GM23248 (cell line): ENCODE results near the gene URM1. TPM values are rescaled to one million over a fixed set of nuclear protein-coding genes. Genes with fewer than 3 reads are reported as not detected.

Experiments
- DNase-seq: peaks from one replicate; pipeline ENCODE4 v3.0.0-alpha.2; 2015
- H2AFZ ChIP-seq: fragments of 200-600 bp; sonication (generic); 2 replicates; pipeline ENCODE4 v1.6.1; 2016; ENCODE audit warnings: antibody characterized with exemption
- H3F3A ChIP-seq: fragments of 200-600 bp; sonication (generic); 2 replicates; pipeline ENCODE4 v1.6.1; 2016; ENCODE audit warnings: mild to moderate bottlenecking, antibody characterized with exemption, mixed run types; ENCODE audit not compliant: insufficient read depth
- H3K27ac ChIP-seq: fragments of 200-600 bp; sonication (generic); 2 replicates; pipeline ENCODE4 v1.5.1; 2016; ENCODE audit warnings: mild to moderate bottlenecking
- H3K27me3 ChIP-seq: fragments of 200-600 bp; sonication (generic); replicated peaks from 2 replicates; pipeline ENCODE4 v1.6.1; 2016; ENCODE audit warnings: mild to moderate bottlenecking; ENCODE audit not compliant: insufficient read depth
- H3K36me3 ChIP-seq: fragments of 200-600 bp; sonication (generic); 2 replicates; pipeline ENCODE4 v1.6.1; 2016; ENCODE audit warnings: low read depth, mild to moderate bottlenecking
- H3K4me1 ChIP-seq: fragments of 200-600 bp; sonication (generic); 2 replicates; pipeline ENCODE4 v1.6.1; 2016; ENCODE audit warnings: mild to moderate bottlenecking; ENCODE audit not compliant: insufficient read depth
- H3K4me2 ChIP-seq: fragments of 200-600 bp; sonication (generic); one replicate; pipeline ENCODE4 v1.6.1; 2016; ENCODE audit warnings: mild to moderate bottlenecking; ENCODE audit not compliant: unreplicated experiment
- H3K4me3 ChIP-seq: fragments of 200-600 bp; sonication (generic); 2 replicates; pipeline ENCODE4 v1.5.1; 2016; ENCODE audit warnings: mild to moderate bottlenecking
- H3K79me2 ChIP-seq: fragments of 200-600 bp; sonication (generic); 2 replicates; pipeline ENCODE4 v1.6.1; 2016; ENCODE audit warnings: mild to moderate bottlenecking; ENCODE audit not compliant: insufficient read depth
- H3K9ac ChIP-seq: fragments of 200-600 bp; sonication (generic); 2 replicates; pipeline ENCODE4 v1.6.1; 2016; ENCODE audit warnings: mild to moderate bottlenecking
- H3K9me2 ChIP-seq: fragments of 200-600 bp; sonication (generic); 2 replicates; pipeline ENCODE4 v1.6.1; 2016; ENCODE audit warnings: mixed run types, mild to moderate bottlenecking, moderate library complexity; ENCODE audit not compliant: insufficient read depth
- H3K9me3 ChIP-seq: fragments of 200-600 bp; sonication (generic); one replicate; pipeline ENCODE4 v1.6.1; 2017; ENCODE audit warnings: low read depth
- H4K20me1 ChIP-seq: fragments of 200-600 bp; sonication (generic); 2 replicates; pipeline ENCODE4 v1.6.0; 2016; ENCODE audit not compliant: insufficient read depth
- EZH2 ChIP-seq: fragments of 200-600 bp; sonication (generic); IDR thresholded peaks from 2 replicates; pipeline ENCODE4 v1.6.1; 2018; ENCODE audit warnings: antibody characterized with exemption, mild to moderate bottlenecking; ENCODE audit not compliant: insufficient read depth, poor library complexity, severe bottlenecking
- EZH2phosphoT487 ChIP-seq: fragments of 200-600 bp; sonication (generic); IDR thresholded peaks from 2 replicates; pipeline ENCODE4 v1.6.1; 2018; ENCODE audit warnings: antibody characterized with exemption, moderate library complexity, mild to moderate bottlenecking, low read depth; ENCODE audit not compliant: insufficient read depth
- WGBS, 2 experiments: methylation state at CpG; one replicate each; pipeline ENCODE4 v1.1.6; 2015 to 2017; ENCODE audit warnings: low lambda C conversion rate in 2 of 2, low coverage in 1 of 2; ENCODE audit errors: missing lambda C conversion rate in 2 of 2; 5-methylcytosine and 5-hydroxymethylcytosine counted together
- in situ Hi-C: fragments of 300-500 bp; cut with MboI; formaldehyde crosslinking; loops from 2 replicates; pipeline ENCODE4 v1.15.0; 2020
- polyA plus RNA-seq: library from polyadenylated mRNA; unstranded; fragments of >200 nt; fragmentation: Nextera tagmentation; extraction: Ambion mirVana; gene quantifications from 2 replicates; pipeline ENCODE4 v1.2.1, GENCODE V29; 2016
- total RNA-seq: library from RNA; depleted of rRNA; stranded (reverse); fragments of >200 nt; shearing (Covaris generic); gene quantifications from 2 replicates; pipeline ENCODE4 v1.2.3, GENCODE V29; 2014

Gene URM1
- total and polyA plus RNA-seq, 2 experiments from 2014 or later, result 59.2 to 64.4 TPM

DNA sequence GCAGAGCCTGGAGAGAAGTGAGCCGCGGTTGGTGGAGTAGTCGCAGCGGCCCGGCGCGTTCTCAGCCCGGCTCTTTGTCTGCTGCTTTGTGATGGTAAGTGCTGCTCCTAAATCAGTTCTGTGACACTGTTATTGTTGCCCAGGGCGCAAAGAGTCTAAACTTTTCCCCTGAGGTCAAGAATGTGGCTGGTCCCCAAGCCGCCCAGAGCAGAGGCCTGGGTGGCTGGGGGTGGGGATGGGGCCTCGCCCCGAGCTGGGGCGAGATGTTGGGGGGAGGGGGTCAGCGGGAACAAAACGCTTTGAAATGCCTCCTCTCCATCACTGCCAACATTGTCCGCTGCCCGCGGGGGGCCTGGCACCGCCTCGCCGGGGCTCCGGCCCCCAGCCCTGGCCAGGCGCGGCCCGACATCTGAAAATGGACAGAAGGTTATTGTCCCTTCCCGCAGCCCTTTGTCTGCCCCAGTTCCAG is 37.8 kb downstream of the URM1 start:
- no peaks in the 10 kb centered on the region for H4K20me1 ChIP-seq
- no peaks in the 10 kb centered on the region for H3K36me3 ChIP-seq
- WGBS, 2 experiments, result 69 to 70% methylated on average over 7 to 26 of the region's 26 CpGs
- H3K4me3 ChIP-seq, result no peak overlapping the region
- peaks cover 2% of the 10 kb centered on the region; the same call in 1 of the 2 replicates for H3K27me3 ChIP-seq
- in situ Hi-C loops, result no loop called here
- peaks cover 8% of the 10 kb centered on the region; the same call in 1 of the 2 replicates for H3K4me1 ChIP-seq
- H2AFZ ChIP-seq, result no peak overlapping the region
- H3K27ac ChIP-seq, result no peak overlapping the region
- H3F3A ChIP-seq, result no peaks in the 10 kb centered on the region
- H3K9me2 ChIP-seq, result no peaks in the 10 kb centered on the region
- H3K4me2 ChIP-seq, result no peak overlapping the region
- DNase-seq, result no peak
- no peaks in the 10 kb centered on the region for H3K79me2 ChIP-seq
- no peak for TF ChIP-seq EZH2phosphoT487
- no peak for TF ChIP-seq EZH2
- no peak overlapping the region for H3K9ac ChIP-seq
- H3K9me3 ChIP-seq, result no peaks in the 10 kb centered on the region

GRCh38 chr9:128409450-128409849 is 38.3 kb downstream of the URM1 start:
- Histone ChIP-seq H3K9ac (no peak overlapping the region), H2AFZ (no peak overlapping the region), H3K27me3 (peaks cover 6% of the 10 kb centered on the region), H3K4me3 (no peak overlapping the region), H3K27ac (no peak overlapping the region), H3K79me2 (no peaks in the 10 kb centered on the region), H3K4me1 (peaks cover 8% of the 10 kb centered on the region; the same call in 1 of the 2 replicates), H3K9me3 (no peaks in the 10 kb centered on the region), H3K4me2 (no peak overlapping the region), H3F3A (no peaks in the 10 kb centered on the region), H3K36me3 (no peaks in the 10 kb centered on the region), H3K9me2 (no peaks in the 10 kb centered on the region), H4K20me1 (no peaks in the 10 kb centered on the region)
- TF ChIP-seq EZH2phosphoT487 (no peak), EZH2 (no peak)
- 71 to 72% methylated on average over 8 of the region's 8 CpGs for WGBS, 2 experiments
- in situ Hi-C loops, result no loop called here
- DNase-seq, result no peak

DNA sequence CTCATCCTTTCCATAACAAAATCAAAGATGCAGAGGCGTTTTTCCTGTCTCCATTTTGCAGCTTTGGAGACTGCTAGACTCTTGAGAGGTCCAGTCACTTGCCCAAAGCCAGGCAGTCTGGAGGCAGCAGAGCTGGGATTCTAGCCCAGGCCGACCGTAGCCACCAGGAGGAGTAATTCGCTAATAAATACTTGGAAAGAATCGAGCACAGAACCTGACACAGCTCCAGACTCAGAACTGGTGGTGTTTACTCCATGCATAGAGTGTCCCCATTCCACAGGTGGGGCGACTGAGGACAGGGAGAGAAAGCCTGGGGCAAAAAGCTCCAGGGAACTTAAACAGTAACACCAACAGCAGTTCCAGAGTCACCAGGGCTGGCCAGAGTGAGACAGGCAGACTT is 38.8 kb downstream of the URM1 start:
- no peak for TF ChIP-seq EZH2phosphoT487
- TF ChIP-seq EZH2, result no peak
- Histone ChIP-seq H3K9me2 (no peaks in the 10 kb centered on the region), H3K9me3 (no peaks in the 10 kb centered on the region), H3K79me2 (no peaks in the 10 kb centered on the region), H3K27me3 (peaks cover 12% of the 10 kb centered on the region), H3K9ac (no peak overlapping the region), H3K4me1 (peaks cover 8% of the 10 kb centered on the region; the same call in 1 of the 2 replicates), H4K20me1 (no peaks in the 10 kb centered on the region), H3K27ac (no peak overlapping the region), H3K36me3 (no peaks in the 10 kb centered on the region), H3K4me2 (no peak overlapping the region), H3K4me3 (no peak overlapping the region), H2AFZ (no peak overlapping the region), H3F3A (no peaks in the 10 kb centered on the region)
- peak; percentile 72 for DNase-seq
- WGBS, 2 experiments, result 22 to 25% methylated on average over 6 of the region's 6 CpGs
- in situ Hi-C loops, result no loop called here

DNA sequence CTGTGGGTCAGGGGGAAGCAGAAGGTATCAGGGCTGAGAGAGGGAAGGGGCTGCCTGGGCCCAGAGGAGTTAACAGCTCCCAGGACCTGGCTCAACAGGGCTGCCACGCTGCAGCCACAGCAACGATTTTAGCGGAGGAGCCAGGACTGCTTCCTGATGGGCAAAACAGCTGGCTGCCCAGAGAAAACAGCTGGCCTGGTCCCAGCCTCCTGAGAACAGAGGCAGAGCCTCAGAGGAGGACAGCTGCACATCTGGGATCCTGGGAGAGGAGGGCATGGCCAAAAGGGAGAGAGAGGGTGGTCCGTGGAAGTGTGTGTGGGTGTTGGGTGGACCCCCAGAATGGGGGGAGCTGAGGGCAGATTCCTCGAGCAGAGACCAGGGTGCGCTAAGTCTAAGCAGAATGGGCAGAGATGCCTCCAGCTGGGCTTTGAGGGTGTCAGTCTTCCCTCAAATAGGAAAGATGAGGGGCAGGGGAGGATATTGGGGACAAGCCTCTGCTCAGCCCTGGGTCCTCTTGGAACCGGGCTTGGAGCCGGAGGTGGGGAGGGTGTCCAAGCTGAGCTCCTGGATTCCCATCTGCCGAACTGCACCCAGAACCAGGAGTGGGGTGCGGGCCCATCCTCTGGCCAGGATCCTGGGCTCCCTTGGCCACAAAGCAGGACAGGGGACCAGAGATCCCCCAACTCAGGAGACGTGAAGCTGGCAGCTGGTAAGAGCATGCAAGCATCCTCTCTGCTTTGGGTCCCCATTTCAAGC is 40.4 kb downstream of the URM1 start:
- TF ChIP-seq EZH2 (no peak), EZH2phosphoT487 (no peak)
- 27 to 37% methylated on average over 11 of the region's 11 CpGs for WGBS, 2 experiments
- in situ Hi-C loops, result no loop called here
- Histone ChIP-seq H3K4me2 (no peak overlapping the region), H3K36me3 (no peaks in the 10 kb centered on the region), H2AFZ (no peak overlapping the region), H3K4me3 (no peak overlapping the region), H3K9ac (no peak overlapping the region), H3F3A (no peaks in the 10 kb centered on the region), H3K4me1 (peaks cover 8% of the 10 kb centered on the region; the same call in 1 of the 2 replicates), H3K27ac (no peak overlapping the region), H3K27me3 (peaks cover 21% of the 10 kb centered on the region), H3K9me3 (no peaks in the 10 kb centered on the region), H3K9me2 (no peaks in the 10 kb centered on the region), H3K79me2 (no peaks in the 10 kb centered on the region), H4K20me1 (no peaks in the 10 kb centered on the region)
- peak; percentile 21 for DNase-seq
